Peyer's patch (tissue), 4 donors: ENCODE measurements around the gene ZCCHC14. TPM values are rescaled to one million over a fixed set of nuclear protein-coding genes. Genes with fewer than 3 reads are reported as not detected.

Experiments
- DNase-seq, 3 donors: peaks; one replicate each; pipeline ENCODE4 v3.0.0-alpha.2; 2017 to 2019
- H3K27ac ChIP-seq, 4 donors: fragments of 200-600 bp; sonication (generic); one replicate each; pipeline ENCODE4 v1.5.1; 2016 to 2019
- H3K27me3 ChIP-seq, 2 donors: fragments of 200-600 bp; sonication (generic); one replicate each; pipeline ENCODE4 v1.5.1; 2019
- H3K36me3 ChIP-seq, 3 donors: fragments of 200-600 bp; sonication (generic); one replicate each; pipeline ENCODE4 v1.5.1; 2016 to 2019
- H3K4me1 ChIP-seq, 4 donors: fragments of 200-600 bp; sonication (generic); one replicate each; pipeline ENCODE4 v1.5.1; 2016 to 2019
- H3K4me3 ChIP-seq, 4 donors: fragments of 200-600 bp; sonication (generic); 1 replicate in 3 of 4; 2 replicates in 1 of 4; pipeline ENCODE4 v1.5.1; 2016 to 2019; ENCODE audit warnings: mild to moderate bottlenecking in 1 of 4
- H3K9me3 ChIP-seq, 4 donors: fragments of 200-600 bp; sonication (generic); one replicate each; pipeline ENCODE4 v1.5.1; 2016 to 2019; ENCODE audit warnings: mild to moderate bottlenecking in 1 of 4
- POLR2A ChIP-seq, 2 donors: fragments of 450-650 bp; IDR thresholded peaks; one replicate each; pipeline ENCODE4 v1.5.1; 2017; ENCODE audit warnings: antibody characterized with exemption in 2 of 2, mild to moderate bottlenecking in 2 of 2, moderate library complexity in 2 of 2
- total RNA-seq, 4 donors: library from RNA; depleted of rRNA; stranded (reverse); fragments of >200 nt; gene quantifications; one replicate each; pipeline ENCODE4 v1.1.0, GENCODE V29; 2016
- TF ChIP-seq, protein P1 (sequence below), 6 experiments: fragments of 450-650 bp in 4 of 6; fragments of 200-600 bp in 2 of 6; sonication (generic) in 1 of 6; IDR thresholded peaks; one replicate each; pipeline ENCODE4 v1.5.1; 2017 to 2019; ENCODE audit warnings: antibody characterized with exemption in 6 of 6, mild to moderate bottlenecking in 3 of 6, moderate library complexity in 1 of 6

The ZCCHC14 gene
- total RNA-seq, 4 donors from 2014 or later = 28.1 to 68.9 (median 55.9) TPM

DNA sequence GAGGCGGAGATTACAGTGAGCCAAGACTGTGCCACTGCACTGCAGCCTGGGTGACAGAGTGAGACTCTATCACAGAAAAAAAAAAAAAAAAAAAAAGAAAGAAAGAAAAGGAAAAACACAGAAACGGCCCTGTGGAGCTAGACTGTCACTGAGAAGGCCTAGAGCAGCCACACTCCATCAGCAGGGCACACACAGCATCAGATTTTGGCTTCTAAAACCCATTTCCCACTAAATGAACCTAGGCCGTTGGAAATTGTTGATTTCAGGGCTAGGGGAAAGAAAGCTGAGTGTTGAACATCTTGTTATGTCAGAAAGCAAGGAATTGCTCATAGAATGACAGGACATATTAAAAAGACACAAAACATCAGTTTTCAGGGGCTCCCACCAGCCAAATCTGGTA is 48.9 kb downstream of the ZCCHC14 start:
- Histone ChIP-seq H3K9me3 (no peaks in the 10 kb centered on the region), H3K36me3 (peaks cover 0 to 42% (median 0%) of the 10 kb centered on the region in 3 donors), H3K27me3 (no peaks in the 10 kb centered on the region), H3K4me3 (no peak overlapping the region), H3K4me1 (no peaks in the 10 kb centered on the region), H3K27ac (no peak overlapping the region)
- DNase-seq = no peak
- TF ChIP-seq, protein P1, sequence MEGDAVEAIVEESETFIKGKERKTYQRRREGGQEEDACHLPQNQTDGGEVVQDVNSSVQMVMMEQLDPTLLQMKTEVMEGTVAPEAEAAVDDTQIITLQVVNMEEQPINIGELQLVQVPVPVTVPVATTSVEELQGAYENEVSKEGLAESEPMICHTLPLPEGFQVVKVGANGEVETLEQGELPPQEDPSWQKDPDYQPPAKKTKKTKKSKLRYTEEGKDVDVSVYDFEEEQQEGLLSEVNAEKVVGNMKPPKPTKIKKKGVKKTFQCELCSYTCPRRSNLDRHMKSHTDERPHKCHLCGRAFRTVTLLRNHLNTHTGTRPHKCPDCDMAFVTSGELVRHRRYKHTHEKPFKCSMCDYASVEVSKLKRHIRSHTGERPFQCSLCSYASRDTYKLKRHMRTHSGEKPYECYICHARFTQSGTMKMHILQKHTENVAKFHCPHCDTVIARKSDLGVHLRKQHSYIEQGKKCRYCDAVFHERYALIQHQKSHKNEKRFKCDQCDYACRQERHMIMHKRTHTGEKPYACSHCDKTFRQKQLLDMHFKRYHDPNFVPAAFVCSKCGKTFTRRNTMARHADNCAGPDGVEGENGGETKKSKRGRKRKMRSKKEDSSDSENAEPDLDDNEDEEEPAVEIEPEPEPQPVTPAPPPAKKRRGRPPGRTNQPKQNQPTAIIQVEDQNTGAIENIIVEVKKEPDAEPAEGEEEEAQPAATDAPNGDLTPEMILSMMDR (IDR thresholded peaks at IDR 0.05) = no peak
- no peak for TF ChIP-seq POLR2A (IDR thresholded peaks at IDR 0.05)

DNA sequence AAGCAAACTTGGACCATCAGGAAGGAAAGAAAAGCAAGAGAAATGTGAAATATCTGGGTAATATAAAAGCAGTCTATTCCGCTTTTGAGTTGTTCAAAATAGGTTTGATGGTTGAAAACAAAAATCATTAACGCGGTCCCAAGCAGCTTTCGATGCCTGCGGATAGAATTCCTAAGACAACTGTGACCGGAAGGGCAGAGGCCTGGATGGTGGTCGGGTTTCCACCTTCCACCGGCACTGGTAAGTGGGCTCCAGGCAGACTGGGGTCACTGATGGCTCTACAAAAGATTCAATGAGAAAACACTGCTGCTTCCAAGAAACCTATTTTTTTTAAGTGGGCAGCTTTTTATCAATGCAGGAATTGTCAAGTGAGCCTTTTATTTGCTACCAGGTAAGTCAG is 49.8 kb downstream of the ZCCHC14 start:
- H3K27me3 ChIP-seq = no peaks in the 10 kb centered on the region
- H3K36me3 ChIP-seq = peaks cover 0 to 33% (median 0%) of the 10 kb centered on the region in 3 donors
- no peak for TF ChIP-seq POLR2A (IDR thresholded peaks at IDR 0.05)
- TF ChIP-seq, protein P1 (IDR thresholded peaks at IDR 0.05) = no peak
- H3K4me3 ChIP-seq = no peak overlapping the region
- H3K4me1 ChIP-seq = no peaks in the 10 kb centered on the region
- no peaks in the 10 kb centered on the region for H3K9me3 ChIP-seq
- DNase-seq = no peak
- H3K27ac ChIP-seq = no peak overlapping the region

DNA sequence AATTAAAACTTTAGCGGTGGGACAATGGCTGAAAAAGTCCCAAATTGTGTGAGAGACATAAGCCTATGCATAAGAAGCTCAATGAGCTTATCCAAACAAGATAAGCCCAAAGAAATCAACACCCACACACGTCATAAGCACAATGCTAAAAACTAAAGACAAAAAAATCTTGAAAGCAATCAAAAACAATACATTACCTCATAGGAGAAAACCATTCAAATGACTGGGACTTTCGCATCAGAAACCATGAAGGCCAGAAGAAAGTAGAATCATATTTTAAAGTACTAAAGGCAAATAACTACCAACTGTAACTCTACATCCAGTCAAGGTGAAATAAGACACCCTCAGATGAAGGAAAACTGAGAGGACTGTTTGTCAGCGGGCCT is 50.2 kb downstream of the ZCCHC14 start:
- H3K4me1 ChIP-seq = no peaks in the 10 kb centered on the region
- no peak overlapping the region for H3K4me3 ChIP-seq
- DNase-seq = no peak
- H3K9me3 ChIP-seq = no peaks in the 10 kb centered on the region
- H3K36me3 ChIP-seq = peaks cover 0 to 33% (median 0%) of the 10 kb centered on the region in 3 donors
- TF ChIP-seq, protein P1 (IDR thresholded peaks at IDR 0.05) = no peak
- TF ChIP-seq POLR2A (IDR thresholded peaks at IDR 0.05) = no peak
- no peaks in the 10 kb centered on the region for H3K27me3 ChIP-seq
- H3K27ac ChIP-seq = no peak overlapping the region

DNA sequence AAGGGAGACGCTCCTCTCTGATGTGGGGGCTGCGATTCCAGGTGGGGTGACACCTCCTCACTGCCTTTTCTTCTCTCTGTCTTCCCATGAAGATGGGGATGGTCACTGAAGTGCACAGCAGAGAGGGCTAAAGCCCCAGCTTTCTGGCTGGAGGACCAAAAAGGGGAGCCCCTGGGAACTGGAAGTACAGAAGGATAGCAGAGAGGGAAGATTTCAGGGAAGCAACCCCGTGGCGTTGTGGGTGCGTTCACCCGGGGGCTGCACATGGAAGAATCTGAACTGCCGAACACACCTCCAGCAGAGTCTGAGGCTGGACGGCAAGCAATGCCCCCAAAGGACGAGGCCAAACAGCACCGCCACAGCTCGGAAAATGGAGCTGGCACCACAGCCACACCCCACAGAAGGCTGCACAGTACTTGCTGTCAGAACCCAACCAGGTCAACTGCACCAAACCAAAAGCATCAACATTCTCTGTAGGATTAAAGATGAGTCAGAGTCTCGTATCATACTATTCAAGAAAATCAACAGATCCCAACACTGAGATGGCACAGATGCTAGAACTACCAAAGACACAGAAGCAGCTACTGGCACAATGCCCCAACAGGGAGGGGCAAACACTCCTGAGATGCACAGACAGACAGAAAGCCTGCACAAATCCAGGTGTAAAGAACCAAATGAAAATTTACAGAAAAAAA is 50.8 kb downstream of the ZCCHC14 start:
- Histone ChIP-seq H3K27me3 (no peaks in the 10 kb centered on the region), H3K4me3 (no peak overlapping the region), H3K27ac (no peak overlapping the region), H3K9me3 (no peaks in the 10 kb centered on the region), H3K36me3 (peaks cover 0 to 30% (median 0%) of the 10 kb centered on the region in 3 donors), H3K4me1 (peaks cover 0 to under 1% (median 0%) of the 10 kb centered on the region in 4 donors)
- DNase-seq = no peak
- TF ChIP-seq, protein P1 (IDR thresholded peaks at IDR 0.05) = no peak

DNA sequence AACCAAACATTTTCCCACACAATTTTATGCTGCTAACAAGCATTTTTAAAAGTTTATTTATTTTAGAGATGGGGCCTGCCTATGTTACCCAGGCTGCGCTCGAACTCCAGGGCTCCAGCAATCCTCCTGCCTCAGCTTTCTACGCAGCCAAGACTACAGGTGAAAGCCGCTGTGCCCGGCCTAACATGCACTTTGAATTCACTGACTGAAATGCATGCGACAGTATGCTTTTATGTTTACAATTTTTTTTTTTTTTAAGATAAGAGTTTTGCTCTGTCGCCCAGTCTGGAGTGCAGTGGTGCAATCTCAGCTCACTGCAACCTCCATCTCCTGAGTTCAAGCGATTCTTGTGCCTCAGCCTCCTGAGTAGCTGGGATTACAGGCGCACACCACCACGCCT is 52.9 kb downstream of the ZCCHC14 start:
- H3K27me3 ChIP-seq = no peaks in the 10 kb centered on the region
- H3K4me1 ChIP-seq = peaks cover 0 to 20% (median 0%) of the 10 kb centered on the region in 4 donors
- peaks cover 0 to 11% (median 0%) of the 10 kb centered on the region in 3 donors for H3K36me3 ChIP-seq
- no peaks in the 10 kb centered on the region for H3K9me3 ChIP-seq
- no peak overlapping the region for H3K4me3 ChIP-seq
- DNase-seq = no peak
- TF ChIP-seq, protein P1 (IDR thresholded peaks at IDR 0.05) = no peak
- TF ChIP-seq POLR2A (IDR thresholded peaks at IDR 0.05) = no peak
- no peak overlapping the region for H3K27ac ChIP-seq
